ENCODE data around the gene TBC1D3B. TPM values are rescaled to one million over a fixed set of nuclear protein-coding genes. Genes with fewer than 3 reads are reported as not detected.
A peak's percentile ranks its signal among the peaks of the same experiment; 100 is the strongest.
"Not testable (repeated sequence)": the region's sequence is repeated elsewhere in the genome, so short reads cannot be mapped to it uniquely, and the experiment has no call there.

TBC1D3B gene
- total and polyA plus RNA-seq, 8 donors: 6.7 to 26.5 (median 14.9) TPM

DNA sequence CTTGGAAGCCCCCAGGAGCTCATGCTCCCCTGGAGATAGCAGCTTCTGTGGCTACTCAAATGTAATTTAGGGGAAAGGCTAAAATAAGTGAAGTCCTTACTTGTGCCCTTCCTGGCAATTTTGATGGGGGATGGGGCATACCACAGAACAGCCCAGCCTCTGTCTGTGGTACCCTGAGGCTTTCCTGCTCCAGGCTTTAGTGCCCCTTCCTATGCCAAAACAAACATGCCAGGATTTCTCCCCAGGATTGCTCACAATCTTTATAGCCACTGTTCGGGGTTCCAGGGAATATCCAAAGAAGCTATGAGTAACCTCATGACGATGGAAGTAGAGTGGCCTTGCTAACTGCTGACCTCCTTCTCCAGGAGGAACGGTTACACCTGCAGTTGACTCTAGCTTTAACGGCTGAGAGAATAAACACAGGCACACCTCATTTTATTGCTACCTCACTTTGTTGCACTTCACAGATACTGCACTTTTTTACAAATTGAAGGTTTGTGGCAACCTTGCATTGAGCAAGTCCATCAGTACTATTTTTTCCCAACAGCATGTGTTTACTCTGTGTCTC, 47.9 kb downstream of the TBC1D3B start:
- no peak for ATAC-seq
- intact Hi-C loops (cut with DNase I): no loop called here
- no peaks in the 10 kb centered on the region for H3K27me3 ChIP-seq
- no peak overlapping the region for H3K4me3 ChIP-seq
- H3K9me3 ChIP-seq: peaks cover 0 to 21% of the 10 kb centered on the region in 2 donors
- no peak for DNase-seq
- no peak overlapping the region for H3K27ac ChIP-seq
- peaks cover 0 to 17% of the 10 kb centered on the region in 2 donors for H3K4me1 ChIP-seq
- TF ChIP-seq CTCF (IDR thresholded peaks at IDR 0.05): no peak
- H3K36me3 ChIP-seq: no peaks in the 10 kb centered on the region

DNA sequence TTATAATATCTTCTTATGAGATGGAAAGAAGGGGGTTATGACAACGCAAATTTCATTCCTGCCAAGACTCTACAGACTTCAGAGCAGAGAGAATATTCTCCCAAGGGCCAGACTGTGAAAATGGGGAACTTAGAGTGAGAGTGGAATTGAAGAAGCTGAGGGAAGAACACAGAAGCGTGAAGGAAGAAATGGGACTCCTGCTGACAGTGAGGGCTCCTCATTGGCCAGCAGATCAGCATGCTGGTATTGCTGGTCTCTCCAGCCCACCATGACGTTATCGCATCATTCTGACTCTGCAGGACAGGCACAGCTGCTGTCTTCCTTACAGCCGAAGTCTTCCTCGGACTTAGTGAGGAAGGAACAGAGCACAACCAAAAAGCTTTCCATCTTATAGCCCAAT, 48.5 kb downstream of the TBC1D3B start:
- no peak for ATAC-seq
- intact Hi-C loops (cut with DNase I): no loop called here
- TF ChIP-seq CTCF (IDR thresholded peaks at IDR 0.05): no peak
- H3K36me3 ChIP-seq: no peaks in the 10 kb centered on the region
- H3K4me1 ChIP-seq: peaks cover 0 to 17% of the 10 kb centered on the region in 2 donors
- H3K27ac ChIP-seq: no peak overlapping the region
- no peak overlapping the region for H3K4me3 ChIP-seq
- H3K27me3 ChIP-seq: no peaks in the 10 kb centered on the region
- no peak for DNase-seq
- H3K9me3 ChIP-seq: peaks cover 0 to 21% of the 10 kb centered on the region in 2 donors

DNA sequence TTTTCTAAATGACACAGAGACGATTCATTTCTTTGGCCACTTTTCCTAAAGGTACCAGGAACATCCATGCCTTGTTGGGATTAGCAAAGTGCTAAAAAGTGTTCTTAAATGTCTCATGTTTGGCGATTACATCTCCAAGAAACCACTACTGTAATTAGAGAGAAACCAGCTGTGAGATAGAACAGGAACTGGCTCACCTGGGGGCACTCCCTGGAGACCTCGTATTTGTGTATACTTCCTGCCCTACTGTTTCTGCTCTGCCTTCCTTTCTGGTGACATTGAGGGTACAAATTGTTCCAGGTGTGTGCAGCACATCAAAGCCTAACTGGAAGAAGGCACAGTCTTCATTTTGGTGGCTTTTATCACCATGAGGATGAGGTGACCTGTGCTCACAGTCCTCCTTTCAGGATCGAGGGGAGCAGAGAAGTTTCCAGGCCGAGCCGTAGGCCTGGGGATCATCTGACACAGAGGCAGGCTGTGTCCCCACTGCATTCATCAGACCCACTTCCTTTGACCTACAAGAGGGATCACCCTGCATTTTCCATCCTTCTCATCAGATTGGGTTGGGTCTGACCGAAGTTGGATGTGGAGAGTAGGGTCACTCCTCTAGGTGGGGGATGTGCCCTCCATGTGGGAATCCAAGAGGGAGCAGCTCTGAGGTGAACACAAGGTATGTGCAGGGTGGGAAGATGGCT, 49.1 kb downstream of the TBC1D3B start:
- ATAC-seq: no peak

GRCh38 chr17:36124879-36125824, 51.3 kb downstream of the TBC1D3B start:
- intact Hi-C loops (cut with DNase I): no loop called here
- H3K27me3 ChIP-seq: no peaks in the 10 kb centered on the region
- H3K27ac ChIP-seq: no peak overlapping the region
- TF ChIP-seq CTCF (IDR thresholded peaks at IDR 0.05): no peak
- H3K4me3 ChIP-seq: no peak overlapping the region
- peaks cover 0 to 5% of the 10 kb centered on the region in 2 donors for H3K4me1 ChIP-seq
- peaks cover 0 to 21% of the 10 kb centered on the region in 2 donors for H3K9me3 ChIP-seq
- H3K36me3 ChIP-seq: no peaks in the 10 kb centered on the region
- DNase-seq (peak in 1 of 4 donors; percentile 39), ATAC-seq (no peak)

More for the DNA sequence above, 49.1 kb downstream of the TBC1D3B start:
- no peak for DNase-seq
- no peak overlapping the region for H3K4me3 ChIP-seq
- H3K36me3 ChIP-seq: no peaks in the 10 kb centered on the region
- intact Hi-C loops (cut with DNase I): no loop called here
- peaks cover 0 to 21% of the 10 kb centered on the region in 2 donors for H3K9me3 ChIP-seq
- no peak overlapping the region for H3K27ac ChIP-seq
- H3K4me1 ChIP-seq: peaks cover 0 to 17% of the 10 kb centered on the region in 2 donors
- TF ChIP-seq CTCF (IDR thresholded peaks at IDR 0.05): no peak
- no peaks in the 10 kb centered on the region for H3K27me3 ChIP-seq

- no peak for TF ChIP-seq CTCF (IDR thresholded peaks at IDR 0.05)
- no peak for DNase-seq
- H3K27ac ChIP-seq: no peak overlapping the region
- peaks cover 0 to 21% of the 10 kb centered on the region in 2 donors for H3K9me3 ChIP-seq
- no peak overlapping the region for H3K4me3 ChIP-seq
- no peak for ATAC-seq
- peaks cover 0 to 5% of the 10 kb centered on the region in 2 donors for H3K4me1 ChIP-seq
- no peaks in the 10 kb centered on the region for H3K27me3 ChIP-seq
- intact Hi-C loops (cut with DNase I): no loop called here
- H3K36me3 ChIP-seq: no peaks in the 10 kb centered on the region
Measured at GRCh38 chr17:36123431-36123830, 53.0 kb downstream of the TBC1D3B start.

- H3K4me1 ChIP-seq; ATAC-seq; H3K4me3 ChIP-seq; H3K27me3 ChIP-seq; H3K36me3 ChIP-seq; H3K27ac ChIP-seq; intact Hi-C loops (cut with DNase I); DNase-seq: not testable (repeated sequence)
- peaks cover 0 to 14% of the 10 kb centered on the region in 2 donors for H3K9me3 ChIP-seq
Measured at GRCh38 chr17:36121099-36121498, 55.3 kb downstream of the TBC1D3B start.

All from left lung (tissue), 10 donors.